Prostate gland (tissue), 2 donors: Measurements from ENCODE around the gene KLF16. TPM values are rescaled to one million over a fixed set of nuclear protein-coding genes. Genes with fewer than 3 reads are reported as not detected.
A peak's percentile ranks its signal among the peaks of the same experiment; 100 is the strongest.
"Not testable (repeated sequence)": the region's sequence is repeated elsewhere in the genome, so short reads cannot be mapped to it uniquely, and the experiment has no call there.

Experiments
- DNase-seq: peaks from one replicate; pipeline ENCODE4 v3.0.0-alpha.2; 2019; ENCODE audit warnings: low spot score
- H3K27ac ChIP-seq, 2 donors: fragments of 200-600 bp; sonication (generic); 2 replicates each; pipeline ENCODE4 v1.5.1; 2017 to 2019
- H3K27me3 ChIP-seq: fragments of 200-600 bp; sonication (generic); replicated peaks from 2 replicates; pipeline ENCODE4 v1.5.1; 2019; ENCODE audit not compliant: insufficient read depth
- H3K36me3 ChIP-seq, 2 donors: fragments of 200-600 bp; sonication (generic); 1 replicate in 1 of 2; 2 replicates in 1 of 2; pipeline versions ENCODE4 v1.5.1 to v1.8.1; 2017 to 2019
- H3K4me1 ChIP-seq: fragments of 200-600 bp; sonication (generic); replicated peaks from 2 replicates; pipeline ENCODE4 v1.5.1; 2019
- H3K4me3 ChIP-seq, 2 donors: fragments of 200-600 bp; sonication (generic); 2 replicates each; pipeline ENCODE4 v1.5.1; 2017 to 2019
- H3K9me3 ChIP-seq: fragments of 200-600 bp; sonication (generic); 2 replicates; pipeline ENCODE4 v1.5.1; 2017
- POLR2A ChIP-seq: fragments of 450-650 bp; IDR thresholded peaks from one replicate; pipeline ENCODE4 v1.6.1; 2016; ENCODE audit warnings: antibody characterized with exemption, mild to moderate bottlenecking
- POLR2AphosphoS5 ChIP-seq: sonication (generic); formaldehyde crosslinking; IDR thresholded peaks from one replicate; pipeline ENCODE4 v1.6.1; 2017; ENCODE audit warnings: antibody characterized with exemption
- WGBS: methylation state at CpG from one replicate; pipeline ENCODE4 v1.1.5; 2018; 5-methylcytosine and 5-hydroxymethylcytosine counted together
- intact Hi-C: fragments of 100-400 bp; cut with DNase I; formaldehyde crosslinking; loops from one replicate; pipeline ENCODE4 v1.14.2; 2022
- total RNA-seq, 2 donors: library from RNA; depleted of rRNA; stranded (reverse); fragments of >200 nt; gene quantifications; one replicate each; pipeline ENCODE4 v1.1.0, GENCODE V29; 2016
- TF ChIP-seq, protein P1 (sequence below), 4 experiments: fragments of 200-600 bp in 2 of 4; fragments of 450-650 bp in 2 of 4; sonication (generic) in 2 of 4; IDR thresholded peaks; 1 replicate in 3 of 4; 2 replicates in 1 of 4; pipeline ENCODE4 v1.5.1; 2016 to 2019; ENCODE audit warnings: antibody characterized with exemption in 4 of 4, mild to moderate bottlenecking in 2 of 4, moderate library complexity in 2 of 4

The KLF16 gene
- total RNA-seq, 2 donors from 2014 or later: 8.4 to 22.8 TPM

DNA sequence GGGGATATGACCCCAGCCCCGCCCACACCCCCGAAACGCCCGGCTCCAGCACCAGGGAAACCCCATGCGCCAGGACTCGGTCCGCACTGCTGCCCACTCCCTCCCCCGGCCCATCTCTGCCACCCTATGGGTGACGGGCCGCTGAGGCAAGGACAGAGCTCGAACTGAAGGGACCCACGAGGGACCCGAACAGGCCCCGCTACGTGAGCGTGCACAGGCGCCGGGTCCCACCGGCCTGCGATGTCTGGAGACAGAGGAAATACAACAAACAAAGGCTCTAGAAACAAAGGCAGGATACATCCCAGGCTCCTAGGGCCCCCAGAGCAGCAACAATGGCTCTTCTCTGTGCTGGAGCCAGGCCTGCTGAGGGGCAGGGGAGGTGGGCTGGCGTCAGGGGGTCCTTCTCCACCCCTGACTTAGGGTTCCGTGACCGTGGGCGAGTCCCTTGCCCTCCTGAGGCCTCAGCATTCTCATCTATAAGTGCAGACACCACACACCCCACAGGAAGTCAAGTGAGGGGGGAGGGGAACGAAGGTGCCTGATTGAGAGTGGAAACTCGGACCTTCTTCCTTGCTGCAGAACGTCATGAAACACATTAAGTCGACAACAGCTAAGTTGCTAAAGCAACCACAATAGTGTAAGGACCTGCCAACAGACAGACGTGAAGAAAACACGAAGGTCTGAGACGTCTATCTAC, 18.9 kb upstream of the KLF16 start:
- intact Hi-C loops: no loop called here
- DNase-seq: no peak
- 75% methylated on average over 31 of the region's 31 CpGs for WGBS
- H3K4me1 ChIP-seq: peaks cover 17% of the 10 kb centered on the region
- peak overlapping the region in 1 of 2 donors; percentile 4 for H3K4me3 ChIP-seq
- no peaks in the 10 kb centered on the region for H3K27me3 ChIP-seq
- TF ChIP-seq POLR2AphosphoS5: no peak
- TF ChIP-seq, protein P1, sequence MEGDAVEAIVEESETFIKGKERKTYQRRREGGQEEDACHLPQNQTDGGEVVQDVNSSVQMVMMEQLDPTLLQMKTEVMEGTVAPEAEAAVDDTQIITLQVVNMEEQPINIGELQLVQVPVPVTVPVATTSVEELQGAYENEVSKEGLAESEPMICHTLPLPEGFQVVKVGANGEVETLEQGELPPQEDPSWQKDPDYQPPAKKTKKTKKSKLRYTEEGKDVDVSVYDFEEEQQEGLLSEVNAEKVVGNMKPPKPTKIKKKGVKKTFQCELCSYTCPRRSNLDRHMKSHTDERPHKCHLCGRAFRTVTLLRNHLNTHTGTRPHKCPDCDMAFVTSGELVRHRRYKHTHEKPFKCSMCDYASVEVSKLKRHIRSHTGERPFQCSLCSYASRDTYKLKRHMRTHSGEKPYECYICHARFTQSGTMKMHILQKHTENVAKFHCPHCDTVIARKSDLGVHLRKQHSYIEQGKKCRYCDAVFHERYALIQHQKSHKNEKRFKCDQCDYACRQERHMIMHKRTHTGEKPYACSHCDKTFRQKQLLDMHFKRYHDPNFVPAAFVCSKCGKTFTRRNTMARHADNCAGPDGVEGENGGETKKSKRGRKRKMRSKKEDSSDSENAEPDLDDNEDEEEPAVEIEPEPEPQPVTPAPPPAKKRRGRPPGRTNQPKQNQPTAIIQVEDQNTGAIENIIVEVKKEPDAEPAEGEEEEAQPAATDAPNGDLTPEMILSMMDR (IDR thresholded peaks at IDR 0.05): no peak
- TF ChIP-seq POLR2A: no peak
- H3K36me3 ChIP-seq: no peaks in the 10 kb centered on the region
- H3K27ac ChIP-seq: no peak overlapping the region
- H3K9me3 ChIP-seq: no peaks in the 10 kb centered on the region

DNA sequence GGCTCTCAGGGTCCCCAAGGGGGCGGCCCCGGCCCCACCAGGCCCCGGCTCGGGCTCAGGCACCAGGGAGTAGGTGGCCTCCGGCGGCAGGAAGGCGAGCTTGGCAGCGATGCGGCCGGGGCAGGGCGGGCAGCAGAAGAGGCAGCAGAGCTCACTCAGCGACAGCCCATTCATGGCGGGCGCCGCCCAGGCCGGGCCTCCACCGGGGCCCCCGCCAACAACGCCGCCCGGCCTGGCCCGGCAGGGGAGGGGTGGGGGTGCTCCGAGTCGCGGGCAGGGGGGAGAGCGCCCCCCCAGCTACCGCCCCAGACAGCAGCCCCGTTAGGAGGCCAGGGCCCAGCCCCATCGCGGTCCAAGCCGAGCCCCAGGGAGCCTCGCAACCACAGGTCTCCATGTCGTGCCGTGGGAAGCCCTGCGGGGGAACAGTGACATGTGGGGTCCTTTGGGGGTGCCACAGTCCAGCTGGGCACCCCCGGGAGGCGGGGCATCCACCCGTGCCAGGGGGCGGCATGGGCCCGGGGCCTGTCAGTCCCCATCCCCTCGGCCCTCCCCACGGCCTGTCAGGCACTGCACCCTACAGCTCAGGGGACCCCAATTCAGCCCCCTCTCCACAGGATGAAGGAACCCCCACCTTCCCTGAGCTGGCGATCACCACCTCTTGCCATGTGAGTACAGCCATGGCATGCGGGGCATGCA, 18.2 kb upstream of the KLF16 start:
- 93% methylated on average over 5 of the region's 44 CpGs for WGBS
- DNase-seq, H3K27me3 ChIP-seq, intact Hi-C loops, H3K9me3 ChIP-seq, H3K27ac ChIP-seq, H3K36me3 ChIP-seq: not testable (repeated sequence)
- Histone ChIP-seq H3K4me3 (peak overlapping the region; percentile 1 to 4), H3K4me1 (peaks cover 18% of the 10 kb centered on the region)

DNA sequence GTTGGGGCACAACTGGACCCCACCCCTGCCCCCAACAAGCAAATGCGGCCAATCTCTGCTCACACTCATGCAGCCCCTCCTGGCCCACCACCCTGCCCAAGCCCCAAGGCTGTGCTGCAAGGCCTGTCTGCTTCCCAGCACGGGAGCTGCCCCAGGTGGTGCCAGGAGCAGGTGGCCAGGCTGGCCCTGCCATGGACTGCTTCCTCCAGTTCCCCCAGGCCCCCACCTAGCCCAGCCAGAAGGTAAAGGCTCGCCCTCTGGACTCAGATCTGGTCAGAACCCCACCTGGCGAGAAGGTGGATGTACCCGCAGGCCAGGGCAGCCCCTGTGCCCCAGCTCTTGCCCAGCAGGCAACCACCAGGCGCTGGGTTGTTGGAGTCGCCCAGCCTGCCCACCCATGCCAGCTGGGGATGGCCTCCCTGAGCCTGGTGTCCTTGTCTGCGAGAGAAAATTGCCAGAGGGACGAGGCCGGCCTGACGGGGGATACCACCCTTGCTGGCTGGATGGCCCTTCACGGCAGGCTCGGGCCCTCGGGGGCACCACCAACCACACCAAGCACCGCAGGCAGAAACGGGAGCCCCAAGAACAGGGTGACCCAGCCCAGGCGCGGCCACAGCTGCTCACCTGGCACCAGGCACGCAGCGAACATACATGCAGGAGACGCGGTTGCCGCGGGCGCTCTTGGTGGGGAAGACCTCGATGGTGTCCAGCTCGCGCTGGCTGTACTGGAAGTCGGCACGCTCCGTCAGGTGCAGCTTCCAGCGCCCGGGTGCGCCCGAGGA, 17.4 kb upstream of the KLF16 start:
- Histone ChIP-seq H3K36me3 (no peaks in the 10 kb centered on the region), H3K27ac (no peak overlapping the region), H3K4me3 (peak overlapping the region in 1 of 2 donors; percentile 1), H3K4me1 (peaks cover 22% of the 10 kb centered on the region), H3K9me3 (no peaks in the 10 kb centered on the region), H3K27me3 (no peaks in the 10 kb centered on the region)
- WGBS: 89% methylated on average over 8 of the region's 35 CpGs
- no peak for DNase-seq
- intact Hi-C loops: no loop called here
- TF ChIP-seq POLR2A (no peak), POLR2AphosphoS5 (no peak)
- TF ChIP-seq, protein P1 (IDR thresholded peaks at IDR 0.05): no peak

DNA sequence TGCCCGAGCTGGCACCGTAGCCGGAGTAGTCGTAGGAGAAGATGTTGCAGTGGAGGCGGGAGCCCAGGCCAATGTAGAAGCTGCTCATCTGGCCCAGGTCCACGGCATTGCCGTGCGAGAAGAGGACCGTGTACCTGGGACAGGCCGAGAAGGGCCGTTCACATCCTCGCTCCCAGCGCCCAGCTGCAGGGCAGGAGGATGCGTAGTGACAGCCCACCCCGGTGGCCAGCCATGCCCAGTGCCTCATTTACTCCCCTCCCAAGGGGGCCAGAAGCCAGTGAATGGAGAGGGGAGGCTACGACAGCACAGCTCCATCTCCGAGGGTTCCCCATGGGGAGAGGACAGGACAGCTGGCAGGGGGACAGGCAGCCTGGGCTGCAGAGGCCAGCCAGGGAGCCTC, 16.6 kb upstream of the KLF16 start:
- DNase-seq, intact Hi-C loops, H3K27ac ChIP-seq, H3K4me3 ChIP-seq, H3K27me3 ChIP-seq, H3K9me3 ChIP-seq, H3K36me3 ChIP-seq: not testable (repeated sequence)
- peaks cover 22% of the 10 kb centered on the region for H3K4me1 ChIP-seq
- WGBS: 88% methylated on average over 16 of the region's 17 CpGs

DNA sequence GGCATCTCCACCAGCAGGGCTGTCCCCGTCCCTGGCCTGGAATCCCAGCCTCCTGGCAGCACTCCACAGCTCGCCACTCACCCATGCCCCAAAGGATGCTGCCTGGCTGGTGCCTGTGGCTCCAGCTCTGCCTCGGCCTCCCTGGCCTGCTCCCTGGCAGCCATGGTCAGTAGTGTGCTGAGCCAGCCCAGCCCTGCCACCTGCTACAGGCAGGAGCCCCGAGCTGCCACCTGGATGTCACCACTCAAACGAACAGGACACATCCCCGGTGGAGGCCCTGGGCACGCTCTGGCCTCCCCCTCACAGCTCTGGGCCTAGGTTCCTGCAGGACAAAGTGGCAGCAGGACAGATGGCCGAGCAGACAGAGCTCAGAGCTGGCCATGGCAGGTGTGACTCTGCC, 15.2 kb upstream of the KLF16 start:
- intact Hi-C loops, H3K36me3 ChIP-seq, H3K4me3 ChIP-seq, H3K27ac ChIP-seq, DNase-seq, H3K27me3 ChIP-seq, H3K9me3 ChIP-seq: not testable (repeated sequence)
- WGBS: 82% methylated on average over 8 of the region's 8 CpGs
- peaks cover 26% of the 10 kb centered on the region for H3K4me1 ChIP-seq

DNA sequence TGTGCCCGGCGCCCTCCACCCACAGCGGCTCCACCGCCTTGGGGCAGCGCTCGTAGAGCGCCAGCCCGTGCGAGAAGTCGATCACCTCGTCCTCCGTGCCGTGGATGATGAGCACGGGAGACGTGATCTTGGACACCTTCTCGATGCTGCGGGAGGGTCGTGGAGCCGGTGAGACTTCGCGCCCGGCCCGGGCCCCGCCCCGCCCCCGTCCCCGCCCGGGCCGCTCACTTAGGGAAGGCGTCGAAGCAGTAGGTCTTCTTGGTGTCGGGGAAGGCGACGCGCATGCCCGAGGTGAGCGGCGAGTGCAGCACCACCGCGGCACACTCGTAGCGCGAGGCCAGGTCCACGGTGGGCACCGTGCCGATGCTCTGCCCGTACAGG, 13.9 kb upstream of the KLF16 start:
- H3K36me3 ChIP-seq, H3K4me3 ChIP-seq, DNase-seq, H3K9me3 ChIP-seq, intact Hi-C loops, H3K27ac ChIP-seq, H3K27me3 ChIP-seq: not testable (repeated sequence)
- peaks cover 25% of the 10 kb centered on the region for H3K4me1 ChIP-seq
- 68% methylated on average over 33 of the region's 47 CpGs for WGBS

DNA sequence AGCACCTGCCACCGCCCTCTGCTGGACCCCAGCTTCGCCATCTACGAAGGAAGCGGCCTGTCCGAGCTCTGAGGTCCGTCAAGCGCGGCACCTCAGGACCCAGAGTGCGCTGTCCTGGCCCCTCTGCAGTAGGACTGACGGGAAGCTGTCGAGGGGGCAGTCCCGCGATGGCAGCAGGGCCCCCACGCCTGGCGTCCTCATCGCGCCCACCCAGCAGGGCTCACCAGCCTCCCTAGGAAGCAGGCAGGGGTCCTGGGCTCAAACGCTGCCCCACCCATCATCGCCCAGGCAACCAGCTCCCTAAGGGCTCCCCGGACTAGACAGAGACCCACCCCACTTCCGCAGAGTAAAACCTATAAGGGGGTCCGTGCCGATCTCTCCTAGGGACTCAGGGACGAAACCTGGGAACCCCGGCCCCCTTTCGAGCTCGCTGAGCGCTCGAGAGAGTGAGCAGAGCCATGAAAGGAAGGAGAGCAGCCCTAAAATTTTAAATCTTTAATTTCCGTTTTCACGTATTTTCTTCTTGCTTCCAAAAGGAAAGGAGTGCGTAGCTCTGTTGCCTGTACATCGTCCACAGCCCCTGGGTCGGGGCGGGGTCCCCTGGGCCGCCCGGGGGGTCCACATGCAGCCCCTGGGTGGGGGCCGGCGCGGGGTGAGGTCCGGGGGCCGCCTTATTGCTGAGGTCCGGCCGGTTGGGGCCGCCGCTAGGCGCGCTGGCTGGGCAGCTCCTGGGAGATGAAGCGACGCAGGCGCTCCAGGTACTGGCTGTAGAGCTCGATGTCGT, 13.3 kb upstream of the KLF16 start:
- Histone ChIP-seq H3K4me3 (peak overlapping the region; percentile 93 to 97), H3K27ac (peak overlapping the region; percentile 80 to 93), H3K4me1 (peaks cover 24% of the 10 kb centered on the region)
- H3K9me3 ChIP-seq, DNase-seq, H3K27me3 ChIP-seq, H3K36me3 ChIP-seq, intact Hi-C loops: not testable (repeated sequence)
- WGBS: 37% methylated on average over 36 of the region's 53 CpGs
